HAP-1 (cell line): ENCODE measurements around the gene GRIA4.

Experiments used
- DNase-seq, 2 experiments: peaks; one replicate each; pipeline ENCODE4 v3.0.0-alpha.2; 2016 to 2020; ENCODE audit warnings: low spot score in 2 of 2
- H3K27me3 ChIP-seq: fragments of 250-450 bp; sonication (Bioruptor Pico); 2 replicates; pipeline ENCODE4 v1.5.1; 2020; ENCODE audit warnings: low read depth, mild to moderate bottlenecking, moderate library complexity
- H3K36me3 ChIP-seq: fragments of 250-450 bp; sonication (Bioruptor Pico); replicated peaks from 2 replicates; pipeline ENCODE4 v1.5.1; 2020; ENCODE audit warnings: mild to moderate bottlenecking
- H3K4me1 ChIP-seq: fragments of 250-450 bp; sonication (Bioruptor Pico); 2 replicates; pipeline ENCODE4 v1.5.1; 2020; ENCODE audit warnings: mild to moderate bottlenecking
- H3K4me3 ChIP-seq: fragments of 250-450 bp; sonication (Bioruptor Pico); 2 replicates; pipeline ENCODE4 v1.5.1; 2020; ENCODE audit warnings: mild to moderate bottlenecking, moderate library complexity
- H3K9me3 ChIP-seq: fragments of 250-450 bp; sonication (Bioruptor Pico); 2 replicates; pipeline ENCODE4 v1.5.1; 2020; ENCODE audit warnings: mild to moderate bottlenecking, moderate library complexity
- in situ Hi-C: fragments of 300-500 bp; cut with MboI; formaldehyde crosslinking; loops from 3 replicates; pipeline ENCODE4 v1.14.3; 2020; ENCODE audit warnings: low sequenced_read_pairs, inconsistent platforms, mixed read lengths

GRIA4 gene

DNA sequence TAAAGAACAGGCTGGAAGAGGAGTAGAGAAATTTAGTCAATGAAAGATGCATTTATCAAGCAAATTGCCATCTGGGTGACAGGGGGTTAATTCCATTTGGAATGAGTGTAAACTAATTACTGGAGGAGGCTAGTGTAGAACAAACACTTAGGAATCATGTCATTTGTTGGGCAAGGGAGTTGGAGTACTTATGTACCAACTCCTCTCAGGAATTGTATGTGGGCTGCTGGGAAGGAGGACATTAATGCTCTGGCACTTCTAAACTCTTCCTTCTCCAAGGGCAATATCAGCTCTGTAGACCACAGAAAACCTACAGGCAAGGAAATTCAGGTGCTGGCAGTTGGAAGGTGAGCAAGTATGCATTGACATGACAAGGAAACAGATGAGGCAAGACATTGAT, 271.2 kb downstream of the GRIA4 start:
- Histone ChIP-seq H3K4me3 (no peak overlapping the region), H3K9me3 (no peaks in the 10 kb centered on the region), H3K36me3 (no peaks in the 10 kb centered on the region), H3K4me1 (no peaks in the 10 kb centered on the region), H3K27me3 (no peaks in the 10 kb centered on the region)
- DNase-seq = no peak
- in situ Hi-C loops = no loop called here

DNA sequence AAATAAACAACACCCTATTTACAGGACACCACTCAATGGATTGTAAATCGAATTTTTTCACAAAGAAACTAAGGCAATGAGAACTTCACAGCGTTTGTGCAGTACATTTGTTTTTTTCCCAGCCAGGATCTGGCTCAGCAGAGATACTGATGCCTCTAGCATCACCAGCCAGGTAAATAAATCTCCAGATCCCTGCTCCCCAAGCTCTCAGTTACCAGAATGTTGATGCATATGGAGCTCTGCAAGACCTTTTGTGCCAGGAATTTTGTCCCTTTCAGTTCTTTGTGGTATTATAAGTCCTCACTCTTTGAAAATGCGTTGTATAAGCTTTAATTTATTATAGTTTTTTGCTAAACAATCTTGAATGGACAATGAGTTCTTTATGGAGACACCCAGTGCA, 274.6 kb downstream of the GRIA4 start:
- no peaks in the 10 kb centered on the region for H3K4me1 ChIP-seq
- DNase-seq = no peak
- H3K9me3 ChIP-seq = no peaks in the 10 kb centered on the region
- no peaks in the 10 kb centered on the region for H3K36me3 ChIP-seq
- in situ Hi-C loops = no loop called here
- no peaks in the 10 kb centered on the region for H3K27me3 ChIP-seq
- no peak overlapping the region for H3K4me3 ChIP-seq

DNA sequence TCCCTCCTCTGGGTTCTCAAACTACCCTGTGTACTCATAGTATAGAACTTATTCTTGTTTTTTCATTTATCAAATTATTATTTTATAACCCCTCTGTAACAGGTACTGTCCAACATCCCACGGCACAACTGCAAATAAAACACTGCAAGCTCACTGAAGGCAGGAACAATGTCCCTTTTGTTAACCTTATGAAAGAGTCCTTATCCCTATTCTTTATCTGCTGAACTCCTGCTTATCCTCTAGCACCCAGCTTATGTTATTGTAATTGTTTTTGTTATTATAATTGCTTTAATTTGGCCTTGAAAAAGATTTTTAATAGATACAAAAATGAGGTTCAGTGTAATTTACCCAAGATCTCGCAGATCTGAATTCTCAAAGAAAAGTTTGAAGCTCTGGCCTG, 281.8 kb downstream of the GRIA4 start:
- Histone ChIP-seq H3K27me3 (no peaks in the 10 kb centered on the region), H3K9me3 (no peaks in the 10 kb centered on the region), H3K36me3 (no peaks in the 10 kb centered on the region), H3K4me1 (no peaks in the 10 kb centered on the region), H3K4me3 (no peak overlapping the region)
- in situ Hi-C loops = no loop called here
- peak in 1 of 2 experiments; percentile 52 for DNase-seq

- H3K27me3 ChIP-seq = no peaks in the 10 kb centered on the region
- H3K4me3 ChIP-seq = no peak overlapping the region
- DNase-seq = no peak
- H3K4me1 ChIP-seq = no peaks in the 10 kb centered on the region
- no peaks in the 10 kb centered on the region for H3K9me3 ChIP-seq
- H3K36me3 ChIP-seq = no peaks in the 10 kb centered on the region
- in situ Hi-C loops = no loop called here
These were observed 287.3 kb downstream of the GRIA4 start for GRCh38 chr11:105897161-105897560.

DNA sequence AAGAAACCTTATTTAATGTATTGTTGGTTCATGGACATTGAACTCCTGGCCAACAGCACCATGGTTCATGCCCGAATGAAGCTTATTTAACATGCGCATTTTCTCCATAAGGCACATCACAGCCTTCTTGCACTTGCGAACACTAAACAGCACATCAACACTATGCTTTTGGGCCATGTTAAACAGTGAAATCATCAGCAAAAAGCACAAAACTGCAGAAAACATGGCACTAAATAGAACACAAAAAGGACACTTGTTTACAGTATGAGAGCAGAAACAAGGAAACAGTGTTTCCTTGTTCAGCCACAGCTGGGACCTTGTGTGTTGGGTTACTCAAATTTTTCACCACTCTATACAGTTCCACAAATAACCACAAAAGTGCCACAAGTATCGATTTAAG, 289.9 kb downstream of the GRIA4 start:
- no peak for DNase-seq
- in situ Hi-C loops = no loop called here
- Histone ChIP-seq H3K27me3 (no peaks in the 10 kb centered on the region), H3K36me3 (no peaks in the 10 kb centered on the region), H3K9me3 (no peaks in the 10 kb centered on the region), H3K4me1 (no peaks in the 10 kb centered on the region), H3K4me3 (no peak overlapping the region)

GRCh38 chr11:105900515-105901035, 290.7 kb downstream of the GRIA4 start:
- in situ Hi-C loops = no loop called here
- no peaks in the 10 kb centered on the region for H3K9me3 ChIP-seq
- 0 out of 2 replicates have a peak, but pooled peaks cover 4% of the 10 kb centered on the region for H3K27me3 ChIP-seq
- H3K4me3 ChIP-seq = no peak overlapping the region
- no peaks in the 10 kb centered on the region for H3K4me1 ChIP-seq
- no peak for DNase-seq
- no peaks in the 10 kb centered on the region for H3K36me3 ChIP-seq

DNA sequence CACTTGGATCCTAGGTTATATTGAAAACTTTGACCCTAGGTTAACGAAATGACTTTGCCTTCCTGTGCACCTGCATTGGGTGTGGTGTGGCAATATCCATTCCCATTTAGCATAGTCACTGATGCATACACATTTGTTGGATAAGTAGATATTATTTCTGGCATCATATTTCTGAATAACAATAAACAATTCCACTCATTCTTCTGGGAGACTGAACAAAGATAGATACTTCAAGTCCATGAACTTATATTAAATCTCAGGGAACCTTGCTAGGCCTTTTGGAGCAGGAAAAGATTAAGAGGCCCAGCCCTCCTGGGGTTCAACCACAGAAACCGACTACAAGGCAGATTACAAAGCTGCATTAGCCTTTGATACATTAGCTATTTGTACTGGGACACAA, 293.2 kb downstream of the GRIA4 start:
- no peaks in the 10 kb centered on the region for H3K9me3 ChIP-seq
- in situ Hi-C loops = no loop called here
- H3K4me3 ChIP-seq = no peak overlapping the region
- no peaks in the 10 kb centered on the region for H3K4me1 ChIP-seq
- 0 out of 2 replicates have a peak, but pooled peaks cover 4% of the 10 kb centered on the region for H3K27me3 ChIP-seq
- no peaks in the 10 kb centered on the region for H3K36me3 ChIP-seq
- DNase-seq = no peak

DNA sequence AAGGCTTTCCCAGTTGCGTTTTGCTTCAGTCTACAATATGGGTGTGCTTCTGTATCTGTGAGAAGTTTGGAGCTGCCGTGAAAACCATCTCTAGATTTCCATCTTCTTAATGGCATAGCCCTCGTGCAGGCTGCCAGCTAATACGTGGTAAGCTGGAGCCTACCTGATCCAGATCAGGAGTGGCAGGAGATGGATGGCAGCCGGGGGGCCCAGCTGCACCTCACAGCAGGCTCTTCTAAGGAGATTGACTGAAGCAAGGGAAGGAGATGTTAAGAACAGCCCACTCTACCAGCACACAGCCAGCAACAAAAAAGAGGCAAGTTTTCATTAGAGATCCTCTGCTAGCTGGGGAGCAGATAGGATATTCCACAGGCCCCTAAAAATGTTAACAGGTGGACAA, 296.6 kb downstream of the GRIA4 start:
- Histone ChIP-seq H3K4me1 (no peaks in the 10 kb centered on the region), H3K9me3 (no peaks in the 10 kb centered on the region), H3K4me3 (no peak overlapping the region), H3K27me3 (0 out of 2 replicates have a peak, but pooled peaks cover 4% of the 10 kb centered on the region), H3K36me3 (no peaks in the 10 kb centered on the region)
- no peak for DNase-seq
- in situ Hi-C loops = no loop called here

DNA sequence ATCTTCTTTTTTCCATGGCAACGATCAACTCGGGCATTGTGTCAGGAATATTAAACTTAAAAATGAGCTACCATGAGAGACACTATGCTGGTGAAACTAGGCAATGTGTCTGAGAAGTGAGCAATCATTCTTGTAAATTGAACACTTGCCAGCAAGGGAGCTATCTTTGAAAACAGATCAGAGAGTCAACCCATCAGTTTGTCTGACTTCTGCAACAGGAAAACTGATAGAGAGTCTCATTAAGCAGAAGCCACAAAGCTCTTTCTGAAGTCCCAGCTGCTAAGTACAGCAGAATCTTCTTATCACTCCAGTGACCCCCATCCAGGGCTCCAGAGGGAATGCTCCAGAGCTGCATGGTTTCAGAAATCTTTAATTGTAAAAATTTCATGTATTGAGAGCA, 297.4 kb downstream of the GRIA4 start:
- no peak for DNase-seq
- Histone ChIP-seq H3K4me3 (no peak overlapping the region), H3K27me3 (0 out of 2 replicates have a peak, but pooled peaks cover 4% of the 10 kb centered on the region), H3K9me3 (no peaks in the 10 kb centered on the region), H3K36me3 (no peaks in the 10 kb centered on the region), H3K4me1 (no peaks in the 10 kb centered on the region)
- in situ Hi-C loops = no loop called here

GRCh38 chr11:105910095-105910715, 300.3 kb downstream of the GRIA4 start:
- Histone ChIP-seq H3K4me1 (no peaks in the 10 kb centered on the region), H3K36me3 (no peaks in the 10 kb centered on the region), H3K4me3 (no peak overlapping the region), H3K9me3 (no peaks in the 10 kb centered on the region), H3K27me3 (0 out of 2 replicates have a peak, but pooled peaks cover under 1% of the 10 kb centered on the region)
- in situ Hi-C loops = no loop called here
- no peak for DNase-seq

DNA sequence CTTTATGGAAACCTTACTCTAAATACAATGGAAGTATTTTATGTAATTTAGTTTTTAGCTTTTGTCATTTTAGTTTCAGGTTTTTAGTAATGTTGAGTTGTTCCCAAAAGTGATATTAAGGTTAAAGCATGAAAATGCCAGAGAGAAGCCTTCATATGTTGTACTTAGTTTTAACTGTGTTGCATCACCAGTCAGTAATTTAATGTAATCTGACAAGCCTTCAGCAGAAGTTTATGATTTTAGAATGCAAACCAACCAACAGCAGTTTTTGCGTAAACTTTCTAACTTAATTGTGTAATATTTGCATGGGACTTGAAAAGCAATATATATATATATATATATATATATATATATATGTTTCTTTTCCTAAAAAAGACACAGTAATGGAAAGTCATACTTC, 301.6 kb downstream of the GRIA4 start:
- no peak for DNase-seq
- no peak overlapping the region for H3K4me3 ChIP-seq
- in situ Hi-C loops = no loop called here

DNA sequence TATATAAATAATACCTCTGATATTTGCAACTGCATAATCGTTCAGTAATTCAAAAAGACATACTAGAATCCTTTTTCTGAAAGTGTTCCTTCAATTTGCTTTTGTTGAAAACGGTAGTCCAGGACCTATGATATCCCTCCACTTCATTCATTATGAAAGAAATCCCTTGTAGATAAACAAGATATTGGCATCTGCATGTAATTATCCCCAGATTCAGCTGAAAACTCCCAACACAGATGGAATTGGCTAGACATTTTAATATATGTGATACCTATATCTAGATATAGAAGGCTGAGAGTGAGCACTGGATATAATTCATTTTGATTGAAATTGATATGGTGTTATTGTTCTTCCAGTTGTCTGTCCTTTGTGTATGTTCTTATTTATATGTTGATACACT, 302.8 kb downstream of the GRIA4 start:
- Histone ChIP-seq H3K9me3 (no peaks in the 10 kb centered on the region), H3K36me3 (no peaks in the 10 kb centered on the region), H3K27me3 (no peaks in the 10 kb centered on the region), H3K4me1 (no peaks in the 10 kb centered on the region), H3K4me3 (no peak overlapping the region)
- in situ Hi-C loops = no loop called here
- DNase-seq = no peak

More for the DNA sequence above, 301.6 kb downstream of the GRIA4 start:
- H3K36me3 ChIP-seq = no peaks in the 10 kb centered on the region
- H3K9me3 ChIP-seq = no peaks in the 10 kb centered on the region
- no peaks in the 10 kb centered on the region for H3K4me1 ChIP-seq
- H3K27me3 ChIP-seq = no peaks in the 10 kb centered on the region

GRCh38 chr11:105915021-105915420, 305.1 kb downstream of the GRIA4 start:
- H3K4me3 ChIP-seq = no peak overlapping the region
- H3K27me3 ChIP-seq = peaks cover 4% of the 10 kb centered on the region; the same call in 1 of the 2 replicates
- in situ Hi-C loops = no loop called here
- no peaks in the 10 kb centered on the region for H3K4me1 ChIP-seq
- no peaks in the 10 kb centered on the region for H3K36me3 ChIP-seq
- no peaks in the 10 kb centered on the region for H3K9me3 ChIP-seq
- no peak for DNase-seq

- H3K27me3 ChIP-seq = peaks cover 7% of the 10 kb centered on the region; the same call in 1 of the 2 replicates
- in situ Hi-C loops = no loop called here
- no peaks in the 10 kb centered on the region for H3K9me3 ChIP-seq
- no peak overlapping the region for H3K4me3 ChIP-seq
- DNase-seq = no peak
- no peaks in the 10 kb centered on the region for H3K36me3 ChIP-seq
- no peaks in the 10 kb centered on the region for H3K4me1 ChIP-seq
These were observed 308.2 kb downstream of the GRIA4 start for GRCh38 chr11:105918039-105918438.

GRCh38 chr11:105918600-105918999, 308.7 kb downstream of the GRIA4 start:
- peaks cover 7% of the 10 kb centered on the region; the same call in 1 of the 2 replicates for H3K27me3 ChIP-seq
- no peaks in the 10 kb centered on the region for H3K36me3 ChIP-seq
- H3K4me1 ChIP-seq = no peaks in the 10 kb centered on the region
- H3K9me3 ChIP-seq = no peaks in the 10 kb centered on the region
- in situ Hi-C loops = no loop called here
- no peak for DNase-seq
- H3K4me3 ChIP-seq = no peak overlapping the region
